GM18508 (cell line): Measurements from ENCODE around the gene SNX10.

Source experiments
- ATAC-seq: cut with Tn5 transposase; IDR thresholded peaks from one replicate; pipeline ENCODE4 v1.9.1; 2021; ENCODE audit warnings: moderate number of reproducible peaks; ENCODE audit not compliant: insufficient read depth, unreplicated experiment

The SNX10 gene

DNA sequence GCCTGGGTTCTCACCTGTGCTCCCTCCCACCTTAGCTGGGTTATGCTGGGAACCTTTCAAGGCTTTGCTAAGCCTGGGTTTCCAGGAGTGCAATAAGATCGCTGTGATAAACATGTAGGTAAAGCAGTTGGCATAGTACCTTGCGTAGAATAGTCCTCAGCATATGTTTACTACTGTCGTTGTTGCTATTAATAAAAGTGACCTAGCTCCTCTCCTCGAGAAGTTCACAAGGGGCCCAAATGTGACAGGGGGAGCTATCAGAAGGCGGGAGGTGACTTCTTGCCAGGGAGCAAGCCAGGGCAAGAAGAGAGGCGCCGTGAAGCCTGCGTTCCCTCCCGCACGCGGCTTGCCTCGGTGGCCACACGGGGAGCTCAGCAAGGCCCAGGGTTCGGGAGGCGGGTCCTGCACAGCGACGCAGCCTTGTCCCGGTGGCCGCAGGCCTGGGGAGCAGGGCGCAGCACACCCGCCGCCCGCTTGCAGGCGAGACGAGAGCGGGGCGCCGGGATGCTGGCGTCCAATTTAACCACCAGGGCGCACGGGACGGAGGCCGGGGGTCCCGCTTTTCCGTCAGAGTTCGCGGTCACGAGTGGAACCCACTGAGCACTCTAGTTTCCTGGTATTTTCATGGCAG is 106.2 kb downstream of the SNX10 start:
- no peak for ATAC-seq

DNA sequence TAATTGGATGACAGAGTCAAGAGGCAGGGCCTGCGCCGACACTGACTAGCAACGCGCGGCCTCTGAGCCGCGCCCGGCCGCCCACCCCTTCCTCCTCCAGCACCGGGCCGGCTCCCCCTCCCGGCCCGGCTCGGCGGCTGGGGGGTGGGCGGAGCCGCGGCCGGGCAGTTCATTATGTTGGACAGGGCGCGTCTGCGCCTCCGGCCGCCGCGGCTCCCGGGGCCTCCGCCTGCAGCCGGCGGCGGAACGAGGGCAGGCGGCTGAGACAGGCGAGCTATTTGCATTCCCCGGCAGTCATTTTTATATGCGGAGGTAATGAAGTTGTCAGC is 106.7 kb downstream of the SNX10 start:
- peak; percentile 8 for ATAC-seq

DNA sequence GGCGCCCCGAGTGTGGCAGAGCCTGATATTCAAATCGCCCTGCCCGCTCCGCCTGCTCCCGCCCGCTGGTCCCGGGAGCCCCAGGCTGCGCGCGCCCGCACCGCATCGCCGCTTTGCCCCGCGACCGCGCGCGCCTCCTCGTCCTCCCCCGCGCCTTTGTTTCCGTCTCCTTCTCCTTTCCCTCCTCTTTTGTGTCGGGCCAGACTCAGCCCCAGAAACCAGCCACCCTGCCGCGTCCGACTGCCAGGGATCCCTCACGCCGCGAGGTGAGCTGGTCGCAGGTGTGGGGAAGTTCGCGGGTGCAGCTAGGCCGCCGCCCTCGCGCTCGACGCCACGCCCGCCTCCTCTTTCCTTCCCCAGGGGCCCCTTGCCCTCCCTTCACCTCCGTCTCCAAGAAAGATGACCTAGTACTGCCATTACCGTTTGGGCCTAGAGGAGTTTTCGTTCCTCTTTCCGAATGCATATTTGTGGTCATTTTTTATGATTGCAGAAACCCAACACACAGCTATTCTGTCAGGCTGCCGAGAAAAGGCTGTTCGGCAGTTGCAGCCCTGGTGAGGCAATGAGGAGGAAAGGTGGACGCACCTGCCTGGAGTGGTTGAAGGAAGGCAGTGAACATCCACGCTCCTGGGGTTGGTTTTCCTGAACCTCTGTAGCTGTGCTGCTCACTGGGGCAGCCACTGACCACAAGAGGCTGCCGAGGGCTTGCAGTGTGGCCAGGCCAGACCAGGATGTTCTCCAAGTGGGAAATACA is 107.3 kb downstream of the SNX10 start:
- peak; percentile 88 for ATAC-seq

DNA sequence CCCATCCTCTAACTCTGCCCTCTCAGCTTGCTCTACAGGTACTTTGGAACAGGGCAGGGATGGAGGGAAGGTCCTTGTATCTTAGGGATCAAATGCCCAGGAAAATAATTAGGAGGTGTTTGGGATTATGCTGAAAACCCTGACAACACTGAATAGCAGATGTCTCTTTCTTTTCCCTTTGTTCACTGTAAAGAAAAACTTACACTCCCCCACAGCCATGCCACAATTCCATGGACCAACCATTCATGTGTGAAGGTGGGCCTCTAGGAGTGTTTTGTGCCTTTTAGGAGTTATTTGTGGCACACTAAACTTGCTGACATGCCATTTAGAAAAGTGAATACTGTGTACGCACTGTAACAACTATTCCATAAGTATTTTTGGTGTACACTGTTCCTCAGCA is 108.1 kb downstream of the SNX10 start:
- ATAC-seq, result no peak

DNA sequence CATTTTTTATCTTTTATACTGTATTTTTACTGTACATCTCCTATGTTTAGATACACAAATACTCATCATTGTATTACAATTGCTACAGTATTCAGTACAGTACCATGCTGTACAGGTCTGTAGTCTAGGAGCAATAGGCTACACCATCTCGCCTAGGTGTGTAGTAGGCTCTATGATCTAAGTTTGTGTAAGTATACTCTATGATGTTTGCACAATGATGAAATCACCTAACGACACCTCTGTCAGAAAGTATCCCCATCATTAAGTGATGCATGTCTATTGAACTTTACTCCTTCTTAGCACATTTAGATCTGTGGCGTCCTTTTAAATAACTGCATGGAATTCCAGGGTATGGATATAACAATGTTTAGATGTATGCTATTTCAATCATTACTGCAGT is 112.0 kb downstream of the SNX10 start:
- no peak for ATAC-seq

DNA sequence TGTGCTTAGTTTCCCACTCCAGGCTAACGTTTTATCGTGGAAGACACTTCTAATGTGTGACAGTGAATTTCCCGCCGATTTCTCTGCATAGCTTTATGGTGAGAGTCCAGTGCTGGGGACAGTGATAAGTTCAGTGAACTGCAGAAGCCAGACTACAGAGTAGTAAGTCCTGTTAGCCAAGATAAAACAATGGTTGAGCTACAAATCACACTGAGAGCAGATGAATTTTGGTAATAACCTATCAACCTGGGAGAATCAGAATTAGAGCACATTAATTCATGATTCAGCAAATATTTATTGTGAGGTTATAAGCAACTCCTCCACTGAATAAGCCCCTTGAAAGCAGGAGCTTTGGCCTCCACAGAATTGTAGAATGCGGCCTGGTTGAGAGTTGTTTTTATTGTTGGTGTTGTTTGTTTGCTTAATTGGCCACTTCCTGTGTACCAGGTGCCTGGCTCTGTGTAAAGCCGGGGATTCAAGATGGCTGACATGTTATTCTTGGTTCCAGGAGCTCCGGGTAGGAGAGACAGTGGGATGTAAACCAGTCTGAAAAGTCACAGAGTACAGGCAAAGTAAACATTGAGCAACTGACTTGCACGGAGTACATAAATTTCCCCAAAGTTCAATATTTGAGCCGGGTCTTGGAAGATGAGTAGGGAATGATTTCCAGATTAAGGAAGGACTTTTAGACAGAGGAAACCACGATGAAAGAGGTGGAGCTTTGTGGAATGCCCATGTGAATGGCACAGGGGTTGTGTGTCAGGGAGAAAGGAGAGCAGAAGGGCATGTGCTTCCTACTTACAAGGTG is 112.7 kb downstream of the SNX10 start:
- no peak for ATAC-seq

DNA sequence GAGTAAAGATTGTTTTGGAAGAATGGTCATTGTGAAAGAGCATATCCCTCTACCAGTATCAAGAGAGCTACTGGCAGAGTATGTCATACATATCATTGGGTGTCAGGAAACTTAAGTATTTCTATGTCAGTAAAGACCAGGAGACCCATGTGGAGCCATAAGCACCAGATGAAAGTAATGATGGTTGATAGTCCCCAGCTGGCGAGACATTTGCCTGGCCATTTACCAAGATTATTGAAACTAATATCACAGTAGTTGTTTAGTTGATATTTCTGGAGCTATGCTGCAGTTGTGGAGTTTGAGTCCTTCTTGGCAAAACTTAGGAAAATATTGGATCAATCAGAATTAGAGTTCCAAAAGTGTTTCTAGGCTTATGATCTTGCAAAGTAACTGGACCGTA is 114.8 kb downstream of the SNX10 start:
- ATAC-seq, result no peak

DNA sequence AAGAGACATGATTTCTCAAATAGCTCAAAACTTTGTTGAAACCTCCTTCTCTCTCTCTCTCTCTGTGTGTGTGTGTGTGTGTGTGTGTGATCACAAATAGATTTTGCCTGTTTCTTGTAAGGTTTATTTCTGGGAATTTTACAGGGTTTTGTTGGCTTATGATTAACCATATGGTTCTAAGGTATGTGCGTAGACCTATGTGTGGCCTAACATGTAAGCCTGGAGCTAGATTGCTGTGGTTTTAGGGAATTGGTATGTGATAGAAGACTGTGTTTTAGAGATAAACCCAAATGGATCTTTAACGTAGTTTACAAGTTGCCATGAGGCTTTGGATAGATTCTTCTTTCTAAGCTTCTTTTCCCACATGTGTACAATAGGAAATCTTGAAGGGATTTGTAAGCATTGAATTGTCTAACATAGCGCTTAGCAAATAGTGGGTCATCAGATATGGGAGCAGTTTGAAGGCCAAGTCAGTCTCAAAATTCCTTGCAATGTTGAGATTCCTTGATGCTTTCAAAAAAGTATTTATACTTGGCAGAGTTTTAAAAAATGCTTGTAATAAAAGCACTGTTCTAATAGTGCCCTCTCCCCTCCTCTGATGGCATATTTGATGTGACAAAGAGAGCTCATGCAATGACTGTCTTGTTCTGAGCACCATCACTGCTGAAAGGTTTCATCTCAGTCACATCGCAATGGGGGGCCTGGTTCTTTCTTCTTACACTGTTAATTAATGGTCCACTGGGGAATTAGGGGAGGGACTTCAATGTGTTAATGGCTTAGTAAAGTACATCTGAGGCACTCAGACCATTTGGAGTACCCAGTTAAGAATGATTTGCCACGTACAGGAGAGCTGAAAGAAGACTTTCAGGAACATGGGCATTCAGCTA is 118.2 kb downstream of the SNX10 start:
- ATAC-seq, result no peak

DNA sequence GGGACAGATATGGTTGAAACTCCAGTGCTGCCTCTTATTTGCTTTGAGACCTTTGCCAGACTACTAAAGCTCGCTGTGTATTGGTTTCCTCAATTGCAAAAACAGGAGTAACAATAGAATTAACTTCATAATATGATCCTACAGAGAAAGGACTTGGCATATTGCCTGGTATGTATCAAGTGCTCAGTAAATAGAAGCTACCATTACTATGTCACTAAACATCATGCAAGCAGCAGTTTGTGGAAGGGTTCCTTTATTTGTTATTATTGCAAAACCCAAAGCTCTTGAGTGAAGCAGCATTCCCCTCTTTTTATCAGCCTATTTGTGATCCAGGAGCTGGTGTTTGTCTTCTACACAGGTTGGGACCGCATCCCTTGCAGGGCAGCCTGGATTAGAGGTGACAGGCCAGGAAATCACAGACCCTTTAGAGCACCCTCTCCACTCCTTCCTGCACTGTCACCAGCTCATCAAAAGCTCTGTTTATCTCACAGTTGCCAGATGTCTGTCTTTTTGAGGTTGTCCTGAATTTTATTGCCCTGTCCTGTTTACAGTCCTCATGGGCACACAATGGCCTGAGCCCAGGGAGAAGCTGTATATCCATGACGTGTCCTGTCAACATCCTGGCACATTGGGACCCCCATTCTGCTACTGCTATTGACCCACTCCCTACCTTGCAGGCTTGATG is 121.5 kb downstream of the SNX10 start:
- no peak for ATAC-seq

DNA sequence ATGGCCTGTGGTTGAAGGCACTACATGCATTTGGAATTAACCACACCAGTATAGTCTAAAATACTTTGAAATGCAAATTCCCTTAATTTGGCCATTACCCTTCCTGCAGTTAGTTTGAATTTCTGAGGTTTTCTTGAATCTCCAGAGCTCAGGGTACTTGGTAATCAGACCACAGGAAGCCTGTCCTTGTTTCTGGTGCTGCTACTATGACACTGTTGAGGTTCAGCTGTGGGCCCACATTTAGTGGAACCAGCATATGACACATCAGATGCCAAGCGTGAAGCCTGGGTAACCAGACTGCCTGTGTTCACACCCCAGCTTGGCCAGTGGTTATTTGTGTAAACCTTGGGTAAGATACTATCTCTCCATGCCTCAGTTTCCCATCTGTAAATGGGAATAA is 124.3 kb downstream of the SNX10 start:
- ATAC-seq, result no peak

DNA sequence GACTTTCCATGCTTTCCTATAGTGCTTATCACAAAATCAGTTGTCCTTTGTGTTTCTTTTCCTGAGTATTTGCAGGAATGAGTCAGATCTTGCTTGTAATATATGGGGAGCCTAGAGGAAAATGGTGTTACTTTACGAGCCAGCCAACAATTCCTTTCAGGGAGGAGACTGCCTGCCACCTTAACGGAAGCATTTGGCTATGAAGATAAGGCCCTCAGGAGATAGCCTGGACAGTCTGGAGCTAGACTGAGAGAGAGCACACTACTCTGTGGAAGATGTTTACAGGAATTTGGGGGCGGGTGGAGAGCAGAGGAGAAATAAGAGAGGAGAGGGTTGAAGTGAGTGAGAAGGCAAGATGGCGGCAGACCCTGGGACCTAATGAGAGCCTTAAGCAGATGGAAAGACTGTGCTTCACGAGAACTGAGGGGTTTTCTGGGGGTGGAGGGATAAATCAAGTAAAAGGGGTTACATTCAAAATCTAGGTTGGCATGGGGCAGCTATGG is 126.3 kb downstream of the SNX10 start:
- no peak for ATAC-seq

DNA sequence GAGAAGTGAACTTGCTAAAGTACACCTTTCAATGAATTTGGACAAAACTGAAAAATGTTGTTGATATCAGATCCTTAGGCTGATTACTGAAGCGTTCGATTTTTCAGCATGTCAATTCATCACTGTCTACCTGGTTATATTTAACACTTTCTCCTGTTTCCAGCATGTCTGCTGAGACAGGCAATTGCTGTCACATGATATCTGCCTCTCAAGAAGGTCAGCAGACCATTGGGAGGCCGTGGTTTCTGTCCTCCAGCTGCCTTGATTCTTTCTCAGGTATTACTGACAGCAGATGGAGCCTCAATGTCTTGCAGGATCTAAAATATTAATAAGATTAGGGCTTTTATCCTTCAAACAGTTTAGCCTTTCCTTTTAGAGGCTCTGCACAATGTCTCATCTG is 127.5 kb downstream of the SNX10 start:
- ATAC-seq, result no peak

DNA sequence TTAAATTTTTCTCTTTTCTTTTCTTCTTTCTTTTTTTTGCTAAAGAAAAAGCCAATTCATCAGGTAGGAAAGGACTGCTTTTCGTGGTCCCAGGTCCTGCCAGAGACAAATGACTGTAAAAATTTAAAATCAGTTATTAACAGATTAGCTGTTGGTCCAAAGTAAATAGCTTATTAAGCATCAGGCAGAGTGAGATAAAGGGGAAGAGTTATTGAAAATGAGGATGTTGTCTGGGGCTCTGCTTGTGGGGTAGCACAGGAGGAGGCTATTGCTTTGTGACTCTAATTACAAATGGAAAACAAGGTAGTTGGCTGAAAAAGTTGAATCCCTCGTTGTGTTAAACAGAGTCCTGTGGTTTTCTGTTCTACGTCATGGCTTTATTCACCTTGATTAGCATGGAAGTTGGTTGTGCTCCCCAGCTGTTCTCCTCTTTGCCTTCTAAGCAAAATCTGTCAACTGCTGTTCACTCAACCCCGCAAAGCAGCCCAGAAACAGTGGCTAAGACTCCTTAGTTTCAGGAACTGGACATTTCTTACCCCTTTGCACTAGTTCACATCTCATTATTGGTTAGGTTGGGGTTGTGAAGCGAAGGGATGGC is 128.9 kb downstream of the SNX10 start:
- no peak for ATAC-seq

DNA sequence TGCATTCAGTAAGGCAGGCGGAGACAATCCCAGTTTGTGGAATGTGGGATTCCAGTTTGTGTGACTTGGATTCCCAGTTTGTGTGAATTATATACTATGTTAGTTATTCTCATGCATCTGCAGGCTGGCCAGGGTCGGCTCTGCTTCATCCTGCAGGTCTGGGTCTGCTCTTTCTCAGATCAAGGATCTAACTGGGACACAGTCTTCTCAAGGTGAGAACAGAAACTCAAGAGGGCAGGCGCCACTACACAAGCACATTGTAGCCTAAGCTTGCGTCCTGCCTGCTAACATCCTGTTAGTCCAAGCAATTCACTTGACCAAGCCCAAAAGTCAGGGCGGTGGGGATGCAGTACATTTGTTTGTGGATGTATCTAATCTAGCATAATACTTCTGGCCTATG is 131.1 kb downstream of the SNX10 start:
- no peak for ATAC-seq

DNA sequence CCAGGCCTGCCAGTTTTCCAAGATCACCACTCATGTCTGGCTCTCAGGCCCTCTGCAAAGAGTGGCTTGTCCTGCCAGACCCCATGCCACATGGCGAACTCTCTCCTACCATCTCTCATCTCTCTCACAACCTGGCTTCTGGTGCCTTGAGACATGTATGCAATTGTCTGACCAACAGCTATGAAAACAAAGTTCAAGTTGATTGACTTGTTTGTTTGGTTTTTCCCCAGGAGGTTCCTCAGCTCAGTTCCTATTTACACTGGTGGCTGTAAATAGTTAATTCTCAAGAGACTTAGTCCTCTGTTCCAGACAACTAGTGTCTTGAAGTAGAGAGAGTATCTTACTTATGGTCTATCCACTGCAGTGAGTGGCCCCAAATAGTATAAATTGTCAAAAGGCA is 131.8 kb downstream of the SNX10 start:
- no peak for ATAC-seq
